Measurements from ENCODE around the gene S1PR2.
"Not testable (repeated sequence)": the region's sequence is repeated elsewhere in the genome, so short reads cannot be mapped to it uniquely, and the experiment has no call there.

S1PR2 gene

DNA sequence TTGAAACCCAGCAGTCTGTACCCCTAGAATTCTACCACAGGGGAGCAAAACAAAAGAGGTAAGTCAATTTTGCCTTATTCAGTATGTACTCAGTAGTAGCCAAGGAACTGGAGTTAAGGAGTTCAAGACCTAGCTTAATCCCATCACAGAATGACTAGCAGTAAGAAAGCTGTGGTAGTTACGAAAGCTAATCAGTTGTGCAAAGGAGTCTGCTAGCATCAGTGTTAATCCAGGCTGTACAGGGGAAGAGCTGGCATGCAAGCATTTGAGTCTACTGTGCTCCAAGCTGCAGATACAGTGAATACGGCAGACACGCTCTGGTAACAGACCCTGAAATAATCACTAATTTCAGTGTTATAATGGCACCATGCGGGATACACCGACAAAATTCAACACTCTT is 41.1 kb downstream of the S1PR2 start:
- no peak for DNase-seq (ENCODE audit: low spot score)

DNA sequence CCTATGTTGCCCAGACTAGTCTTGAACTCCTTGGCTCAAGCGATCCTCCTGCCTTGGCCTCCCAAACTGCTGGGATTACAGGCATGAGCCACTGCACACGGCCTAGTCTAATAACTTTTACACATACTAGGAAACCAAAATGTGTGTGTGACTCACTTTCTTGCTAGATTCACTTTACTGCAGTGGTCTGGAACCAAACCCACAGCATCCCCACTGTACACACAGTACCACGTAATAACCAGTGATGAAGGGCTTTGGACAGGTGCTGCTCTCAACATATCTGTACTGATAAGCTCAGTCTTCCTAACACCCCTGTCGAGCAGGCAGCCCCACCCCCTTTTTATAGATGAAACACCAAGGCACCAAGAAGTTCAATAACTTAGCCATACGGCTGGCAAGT is 41.5 kb downstream of the S1PR2 start:
- DNase-seq (ENCODE audit: low spot score), result no peak

DNA sequence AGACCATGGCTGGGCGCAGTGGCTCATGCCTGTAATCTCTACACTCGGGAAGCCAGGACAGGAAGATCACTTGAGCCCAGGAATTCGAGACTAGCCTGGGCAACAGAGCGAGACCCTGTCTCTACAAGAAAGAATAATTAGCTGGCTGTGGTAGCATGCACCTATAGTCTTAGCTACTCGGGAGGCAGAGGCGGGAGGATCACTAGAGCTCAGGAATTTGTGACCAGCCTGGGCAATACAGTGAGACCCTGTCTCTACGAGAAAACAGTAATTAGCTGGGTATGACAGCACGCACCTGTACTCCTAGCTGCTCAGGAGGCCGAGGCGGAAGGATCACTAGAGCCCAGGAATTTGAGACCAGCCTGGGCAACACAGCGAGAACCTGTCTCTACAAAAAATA is 43.8 kb downstream of the S1PR2 start:
- no peak for DNase-seq (ENCODE audit: low spot score)

DNA sequence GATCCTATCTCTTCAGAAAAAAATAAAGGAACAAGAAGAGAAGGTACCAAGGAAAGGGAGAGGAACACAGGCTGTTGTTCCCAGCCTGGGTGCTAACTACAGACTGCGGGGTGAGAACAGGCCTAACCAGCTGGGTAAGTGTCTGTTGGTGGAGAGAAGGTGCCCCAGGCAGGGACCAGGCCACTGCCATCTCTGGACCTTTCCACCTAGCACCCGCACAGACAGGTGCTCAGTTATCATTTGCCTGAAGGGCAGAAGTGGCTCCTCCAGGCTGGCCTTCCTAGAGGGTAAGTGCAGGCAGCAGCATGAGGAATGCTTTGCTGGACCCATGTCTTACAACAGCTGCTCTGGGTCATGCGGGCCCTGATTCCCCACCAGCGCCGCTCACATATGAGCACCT is 46.5 kb downstream of the S1PR2 start:
- no peak for DNase-seq (ENCODE audit: low spot score)

DNA sequence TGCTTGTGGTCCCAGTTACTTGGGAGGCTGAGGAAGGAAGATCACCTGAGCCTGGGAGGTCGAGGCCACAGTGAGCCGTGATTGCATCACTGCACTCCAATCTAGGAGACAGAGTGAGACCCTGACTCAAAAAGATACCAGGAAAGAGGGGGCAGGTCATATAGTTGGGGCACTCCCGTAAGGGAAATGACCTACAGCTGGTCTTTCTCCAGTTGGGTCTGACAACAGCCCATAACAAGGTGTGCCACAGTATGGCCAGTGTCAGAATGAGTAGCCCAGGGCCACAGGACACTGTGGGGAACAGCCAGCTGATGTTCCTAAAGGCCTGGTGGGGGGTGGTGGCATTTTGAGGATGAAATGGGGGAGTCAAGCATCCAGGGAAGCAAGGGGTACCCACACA is 47.2 kb downstream of the S1PR2 start:
- DNase-seq (ENCODE audit: low spot score), result no peak

DNA sequence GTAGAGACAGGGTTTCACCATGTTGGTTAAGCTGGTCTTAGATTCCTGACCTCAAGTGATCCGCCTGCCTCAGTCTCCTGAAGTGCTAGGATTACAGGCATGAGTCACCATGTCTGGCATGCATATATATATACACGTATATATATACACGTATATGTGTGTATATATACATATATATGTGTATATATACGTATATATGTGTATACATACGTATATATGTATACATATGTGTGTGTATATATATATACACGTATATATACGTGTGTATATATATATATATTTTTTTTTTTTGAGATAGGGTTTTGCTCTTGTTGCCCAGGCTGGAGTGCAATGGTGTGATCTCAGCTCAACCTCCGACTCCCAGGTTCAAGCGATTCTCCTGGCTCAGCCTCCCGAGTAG is 48.3 kb downstream of the S1PR2 start:
- no peak for DNase-seq (ENCODE audit: low spot score)

DNA sequence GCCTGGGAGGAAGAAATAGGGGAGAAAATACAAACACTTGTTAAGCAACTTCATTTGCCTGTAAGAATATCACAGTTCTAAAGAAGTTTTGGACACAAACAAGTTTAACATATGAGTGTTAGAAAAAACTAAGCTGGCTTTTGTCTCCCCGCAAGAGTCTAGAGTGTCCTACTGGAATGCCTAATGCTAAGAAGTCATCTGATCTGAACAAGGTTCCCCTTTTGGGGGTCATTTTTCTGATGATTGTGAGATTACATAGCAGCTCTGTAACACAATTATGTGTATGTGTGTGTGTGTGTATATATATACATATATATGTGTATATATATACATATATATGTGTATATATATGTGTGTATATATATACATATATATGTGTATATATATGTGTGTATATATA is 49.1 kb downstream of the S1PR2 start:
- no peak for DNase-seq (ENCODE audit: low spot score)

DNA sequence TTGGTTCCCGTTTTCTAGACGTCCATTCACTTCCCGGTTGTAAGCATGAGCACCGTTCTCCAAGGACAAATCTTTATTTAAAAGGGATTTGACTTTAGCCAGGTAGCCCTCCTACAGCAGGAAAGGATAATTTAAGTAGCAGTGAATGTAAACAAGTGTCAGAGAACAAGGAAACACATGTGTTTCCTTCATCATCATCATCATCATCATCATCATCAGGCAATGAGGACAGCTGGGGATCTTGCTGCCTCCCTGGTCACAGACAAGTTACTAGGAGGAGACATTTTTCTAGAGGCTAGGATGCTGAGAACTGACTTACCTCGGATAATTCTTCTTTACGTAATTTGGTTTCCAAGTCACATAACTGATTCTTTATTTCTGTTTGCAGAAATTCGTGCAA is 50.7 kb downstream of the S1PR2 start:
- DNase-seq (ENCODE audit: low spot score), result no peak

DNA sequence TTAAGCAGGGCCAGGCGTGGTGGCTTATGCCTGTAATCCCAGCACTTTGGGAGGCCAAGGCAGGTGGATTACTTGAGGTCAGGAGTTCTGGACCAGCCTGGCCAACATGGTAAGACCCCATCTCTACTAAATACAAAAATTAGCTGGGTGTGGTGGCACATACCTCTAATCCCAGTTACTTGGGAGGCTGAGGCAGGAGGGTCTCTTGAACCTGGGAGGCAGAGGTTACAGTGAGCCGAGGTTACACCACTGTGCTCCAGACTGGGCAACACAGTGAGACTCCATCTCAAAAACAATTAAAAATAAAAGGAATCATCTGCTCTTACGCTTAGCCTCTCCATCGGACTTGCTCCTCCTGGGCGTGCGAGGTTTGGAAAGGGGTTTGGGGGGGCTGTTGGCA is 51.1 kb downstream of the S1PR2 start:
- DNase-seq (ENCODE audit: low spot score), result not testable (repeated sequence)

DNA sequence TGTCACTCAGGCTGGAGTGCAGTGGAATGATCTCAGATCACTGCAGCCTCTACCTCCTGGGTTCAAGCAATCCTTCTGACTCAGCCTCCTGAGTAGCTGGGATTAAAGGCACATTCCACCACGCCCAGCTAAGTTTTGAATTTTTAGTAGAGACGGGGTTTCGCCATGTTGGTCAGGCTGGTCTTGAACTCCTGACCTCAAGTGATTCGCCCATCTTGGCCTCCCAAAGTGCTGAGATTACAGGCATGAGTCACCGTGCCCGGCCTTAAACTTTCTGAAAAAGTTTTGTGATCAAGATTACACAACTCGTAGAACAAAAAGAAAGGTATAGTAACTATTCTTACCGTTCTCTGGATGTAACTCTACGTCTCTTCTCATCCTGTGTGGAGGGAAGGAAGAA is 57.6 kb downstream of the S1PR2 start:
- DNase-seq (ENCODE audit: low spot score), result no peak

Data from iPS-NIHi11 (cell line).